IMR-90 (cell line): ENCODE measurements around the gene LAMA2. TPM values are rescaled to one million over a fixed set of nuclear protein-coding genes. Genes with fewer than 3 reads are reported as not detected.

ENCODE experiments used
- ATAC-seq: fragments of 200-7000 bp; cut with Tn5 transposase; 2 replicates; pipeline ENCODE4 v1.9.1; 2020; ENCODE audit warnings: low read depth, mild to moderate bottlenecking, moderate library complexity
- BruUV-seq: library from RNA; stranded (reverse); fragments of 400-500 nt; replicated peaks from 2 replicates; lab custom pipeline; 2021; lab: Mats Ljungman, UMichigan
- CTCF ChIA-PET: fragments of 300-600 bp; formaldehyde crosslinking; extraction: SDS; loops from one replicate; lab custom pipeline; 2021; ENCODE audit warnings: antibody characterized with exemption; lab: Yijun Ruan, JAX
- POLR2A ChIA-PET: fragments of 300-600 bp; sonication (Branson Sonifier 250); formaldehyde crosslinking; loops from one replicate; lab custom pipeline; 2022; ENCODE audit warnings: antibody characterized with exemption; ENCODE audit not compliant: unreplicated experiment; lab: Charles Lee
- DNase-seq: peaks from one replicate; pipeline ENCODE4 v3.0.0; 2013
- H2AFZ ChIP-seq: replicated peaks from 2 replicates; pipeline ENCODE3; 2013; ENCODE audit warnings: low read length, mild to moderate bottlenecking; ENCODE audit not compliant: poor library complexity
- H2AK5ac ChIP-seq: 2 replicates; pipeline ENCODE4 v1.6.1; 2013; ENCODE audit warnings: low read depth, low read length, inconsistent platforms
- H2AK9ac ChIP-seq: replicated peaks from 2 replicates; pipeline ENCODE3; 2013; ENCODE audit warnings: mild to moderate bottlenecking, low read depth, low read length, moderate library complexity; ENCODE audit not compliant: poor library complexity
- H2BK120ac ChIP-seq: 2 replicates; pipeline ENCODE4 v1.6.1; 2013; ENCODE audit warnings: low read depth, low read length, inconsistent platforms
- H2BK15ac ChIP-seq: 3 replicates; pipeline ENCODE4 v1.6.1; 2013; ENCODE audit warnings: low read depth, low read length, inconsistent platforms
- H2BK20ac ChIP-seq: 2 replicates; pipeline ENCODE4 v1.6.1; 2013; ENCODE audit warnings: low read depth, mild to moderate bottlenecking, inconsistent platforms, low read length, moderate library complexity
- H2BK5ac ChIP-seq: 2 replicates; pipeline ENCODE4 v1.6.1; 2013; ENCODE audit warnings: mild to moderate bottlenecking, low read depth, low read length, inconsistent platforms; ENCODE audit not compliant: poor library complexity, severe bottlenecking
- H3K14ac ChIP-seq: replicated peaks from 2 replicates; pipeline ENCODE4 v1.6.1; 2013; ENCODE audit warnings: low read depth, low read length, inconsistent platforms
- H3K18ac ChIP-seq: 2 replicates; pipeline ENCODE4 v1.6.1; 2013; ENCODE audit warnings: low read depth, low read length, control low read depth
- H3K23ac ChIP-seq: 2 replicates; pipeline ENCODE4 v1.6.1; 2013; ENCODE audit warnings: low read depth, low read length, inconsistent platforms
- H3K27ac ChIP-seq: 2 replicates; pipeline ENCODE4 v1.5.1; 2013; ENCODE audit warnings: mild to moderate bottlenecking, control low read depth, low read length; ENCODE audit not compliant: insufficient read depth
- H3K27me3 ChIP-seq: 2 replicates; pipeline ENCODE4 v1.6.1; 2013; ENCODE audit warnings: low read length; ENCODE audit not compliant: control insufficient read depth, insufficient read depth
- H3K36me3 ChIP-seq: 2 replicates; pipeline ENCODE4 v1.6.1; 2013; ENCODE audit warnings: low read length, mixed read lengths; ENCODE audit not compliant: control insufficient read depth, insufficient read depth
- H3K4ac ChIP-seq: 2 replicates; pipeline ENCODE4 v1.6.1; 2013; ENCODE audit warnings: low read depth, low read length, inconsistent platforms
- H3K4me1 ChIP-seq: 2 replicates; pipeline ENCODE4 v1.6.1; 2013; ENCODE audit warnings: low read length, mixed read lengths; ENCODE audit not compliant: control insufficient read depth, insufficient read depth
- H3K4me2 ChIP-seq: 2 replicates; pipeline ENCODE4 v1.6.1; 2013; ENCODE audit warnings: low read depth, mild to moderate bottlenecking, control low read depth, low read length, moderate library complexity
- H3K4me3 ChIP-seq: 2 replicates; pipeline ENCODE4 v1.5.1; 2013; ENCODE audit warnings: low read depth, mild to moderate bottlenecking, control low read depth, low read length, moderate library complexity; ENCODE audit not compliant: insufficient read depth
- H3K56ac ChIP-seq: 2 replicates; pipeline ENCODE4 v1.6.1; 2013; ENCODE audit warnings: low read length, inconsistent platforms; ENCODE audit not compliant: insufficient read depth; ENCODE audit errors: extremely low read depth
- H3K79me1 ChIP-seq, 2 experiments: 2 replicates each; pipeline ENCODE4 v1.6.1; 2013; ENCODE audit warnings: low read length in 2 of 2, inconsistent platforms in 1 of 2, low read depth in 1 of 2
- H3K9ac ChIP-seq: 2 replicates; pipeline ENCODE4 v1.6.1; 2013; ENCODE audit warnings: low read depth, low read length, control low read depth
- H3K9me1 ChIP-seq: 2 replicates; pipeline ENCODE4 v1.6.1; 2013; ENCODE audit warnings: low read length, inconsistent platforms; ENCODE audit not compliant: insufficient read depth
- H3K9me3 ChIP-seq: 2 replicates; pipeline ENCODE4 v1.6.1; 2013; ENCODE audit warnings: low read length; ENCODE audit not compliant: control insufficient read depth, insufficient read depth
- H4K20me1 ChIP-seq: 2 replicates; pipeline ENCODE4 v1.6.1; 2013; ENCODE audit warnings: low read length, inconsistent platforms; ENCODE audit not compliant: insufficient read depth
- H4K5ac ChIP-seq: 2 replicates; pipeline ENCODE4 v1.6.1; 2013; ENCODE audit warnings: mild to moderate bottlenecking, low read depth, low read length, control low read depth
- H4K8ac ChIP-seq, 2 experiments: 2 replicates each; pipeline ENCODE4 v1.6.1; 2013; ENCODE audit warnings: low read depth in 2 of 2, low read length in 2 of 2, control low read depth in 1 of 2, inconsistent platforms in 1 of 2
- H4K91ac ChIP-seq: 2 replicates; pipeline ENCODE4 v1.6.1; 2013; ENCODE audit warnings: low read depth, low read length, inconsistent platforms; ENCODE audit not compliant: insufficient read depth
- CHD1 ChIP-seq: IDR thresholded peaks from 2 replicates; pipeline ENCODE4 v1.6.1; 2012; ENCODE audit warnings: low read depth, low read length, improper control_type of control experiment
- MAFK ChIP-seq: IDR thresholded peaks from 2 replicates; pipeline ENCODE4 v1.6.1; 2012; ENCODE audit warnings: low read depth, low read length, improper control_type of control experiment
- SMC3 ChIP-seq: fragments of 150-350 bp; IDR thresholded peaks from 2 replicates; pipeline ENCODE4 v1.6.1; 2016; ENCODE audit warnings: low read depth, mild to moderate bottlenecking, antibody characterized with exemption, low read length, moderate library complexity
- WGBS, 2 experiments: methylation state at CpG; one replicate each; pipeline versions ENCODE4 v1.1.5 to v1.1.7; 2013; ENCODE audit warnings: missing lambda C conversion rate in 2 of 2; ENCODE audit not compliant: insufficient read length in 1 of 2; ENCODE audit errors: extremely low coverage in 2 of 2; 5-methylcytosine and 5-hydroxymethylcytosine counted together
- dilution Hi-C: fragments of 300-500 bp; cut with HindIII; formaldehyde crosslinking; loops from one replicate; pipeline ENCODE4 v1.14.3; 2018; ENCODE audit warnings: low sequenced_read_pairs; ENCODE audit not compliant: unreplicated experiment
- in situ Hi-C: fragments of 300-500 bp; cut with MboI; formaldehyde crosslinking; loops from 3 replicates; pipeline ENCODE4 v1.14.3; 2019; ENCODE audit warnings: low sequenced_read_pairs, inconsistent platforms, mixed read lengths
- intact Hi-C: fragments of 100-400 bp; cut with micrococcal nuclease; formaldehyde crosslinking; loops from 2 replicates; pipeline ENCODE4 v1.10.0; 2022
- polyA plus RNA-seq, 3 experiments: library from polyadenylated mRNA; depleted of rRNA; stranded (reverse); fragments of >200 nt; gene quantifications; 2 replicates each; pipeline ENCODE4 v1.2.3, GENCODE V29; 2012; ENCODE audit warnings: low replicate concordance in 1 of 3
- total RNA-seq: library from RNA; depleted of rRNA; stranded (reverse); fragments of >200 nt; gene quantifications from 2 replicates; pipeline ENCODE4 v1.2.3, GENCODE V29; 2012

The LAMA2 gene
- total and polyA plus RNA-seq, 2 of the 4 experiments (the other 2 are of a cell fraction), result 9.9 to 13.3 TPM

DNA sequence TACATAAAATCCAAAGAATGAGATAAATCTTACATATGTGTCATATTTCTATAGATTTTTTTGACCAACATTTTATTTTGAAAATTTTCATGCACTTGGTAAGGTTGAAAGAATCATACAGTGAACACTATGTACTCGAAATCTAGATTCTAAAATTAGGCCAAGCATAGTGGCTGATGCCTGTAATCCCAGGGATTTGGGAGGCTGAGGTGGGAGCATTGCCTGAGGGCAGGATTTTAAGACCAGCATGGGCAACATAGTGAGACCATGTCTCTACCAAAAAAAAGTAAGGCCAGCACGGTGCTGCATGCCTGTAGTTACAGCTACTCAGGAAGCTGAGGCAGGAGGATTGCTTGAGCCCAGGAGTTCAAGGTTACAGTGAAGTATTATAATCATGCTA is 158.6 kb downstream of the LAMA2 start:
- no peak overlapping the region for H2BK15ac ChIP-seq

More for the DNA sequence above, 158.6 kb downstream of the LAMA2 start:
- no CpG with 5 or more reads among the region's 2 CpGs for WGBS, 2 experiments
- H3K4ac ChIP-seq, result no peak overlapping the region
- ATAC-seq, result no peak
- no peak overlapping the region for H4K8ac ChIP-seq
- no peak overlapping the region for H3K18ac ChIP-seq
- no peak overlapping the region for H4K5ac ChIP-seq
- H3K79me1 ChIP-seq, result no peaks in the 10 kb centered on the region
- no peak overlapping the region for H2BK5ac ChIP-seq
- intact Hi-C loops (no loop called here), in situ Hi-C loops (no loop called here), dilution Hi-C loops (no loop called here)
- no peak overlapping the region for H3K14ac ChIP-seq
- CTCF ChIA-PET, result no interaction called here
- no peak overlapping the region for H3K23ac ChIP-seq
- no peak overlapping the region for H2BK120ac ChIP-seq
- H3K4me2 ChIP-seq, result no peak overlapping the region
- no peak for DNase-seq
- H3K4me3 ChIP-seq, result no peak overlapping the region
- POLR2A ChIA-PET, result no interaction called here
- no peaks in the 10 kb centered on the region for H4K20me1 ChIP-seq
- H2AK9ac ChIP-seq, result no peak overlapping the region
- H3K9me3 ChIP-seq, result peaks cover 3% of the 10 kb centered on the region; the same call in 1 of the 2 replicates
- H3K56ac ChIP-seq, result no peak overlapping the region
- no peak overlapping the region for H3K9ac ChIP-seq
- H3K36me3 ChIP-seq, result no peaks in the 10 kb centered on the region
- H2AFZ ChIP-seq, result no peak overlapping the region
- no peak overlapping the region for H4K91ac ChIP-seq
- no peaks in the 10 kb centered on the region for H3K9me1 ChIP-seq
- H2AK5ac ChIP-seq, result no peak overlapping the region
- no peak overlapping the region for H3K27ac ChIP-seq
- H2BK20ac ChIP-seq, result no peak overlapping the region
- H3K27me3 ChIP-seq, result no peaks in the 10 kb centered on the region
- no peaks in the 10 kb centered on the region for H3K4me1 ChIP-seq
- BruUV-seq, result no TSS peak
- no peak for TF ChIP-seq MAFK
- no peak for TF ChIP-seq SMC3
- no peak for TF ChIP-seq CHD1
